ENCODE data around the gene PTPRT. TPM values are rescaled to one million over a fixed set of nuclear protein-coding genes. Genes with fewer than 3 reads are reported as not detected.

PTPRT gene
- total RNA-seq, 1 donor from 2014 or later: not detected

GRCh38 chr20:42507874-42508273 is 681.8 kb downstream of the PTPRT start:
- intact Hi-C loops (cut with micrococcal nuclease): no loop called here
- H3K27me3 Mint-ChIP-seq (ENCODE audit: low read depth): no peaks in the 10 kb centered on the region
- DNase-seq (ENCODE audit: low spot score): no peak

GRCh38 chr20:42506397-42506796 is 683.3 kb downstream of the PTPRT start:
- Mint-ChIP-seq H3K27ac (no peak overlapping the region), H3K4me1 (ENCODE audit: low read depth) (no peaks in the 10 kb centered on the region), H3K27me3 (ENCODE audit: low read depth) (no peaks in the 10 kb centered on the region), H3K36me3 (ENCODE audit: low read depth) (no peaks in the 10 kb centered on the region), H3K9me3 (peaks cover 4% of the 10 kb centered on the region), H3K4me3 (ENCODE audit: low read depth) (no peak overlapping the region)
- intact Hi-C loops (cut with micrococcal nuclease): no loop called here
- DNase-seq (ENCODE audit: low spot score): no peak

More at GRCh38 chr20:42507874-42508273, 681.8 kb downstream of the PTPRT start:
- Mint-ChIP-seq H3K9me3 (peaks cover 4% of the 10 kb centered on the region), H3K27ac (no peak overlapping the region), H3K36me3 (ENCODE audit: low read depth) (no peaks in the 10 kb centered on the region), H3K4me1 (ENCODE audit: low read depth) (no peaks in the 10 kb centered on the region), H3K4me3 (ENCODE audit: low read depth) (no peak overlapping the region)

DNA sequence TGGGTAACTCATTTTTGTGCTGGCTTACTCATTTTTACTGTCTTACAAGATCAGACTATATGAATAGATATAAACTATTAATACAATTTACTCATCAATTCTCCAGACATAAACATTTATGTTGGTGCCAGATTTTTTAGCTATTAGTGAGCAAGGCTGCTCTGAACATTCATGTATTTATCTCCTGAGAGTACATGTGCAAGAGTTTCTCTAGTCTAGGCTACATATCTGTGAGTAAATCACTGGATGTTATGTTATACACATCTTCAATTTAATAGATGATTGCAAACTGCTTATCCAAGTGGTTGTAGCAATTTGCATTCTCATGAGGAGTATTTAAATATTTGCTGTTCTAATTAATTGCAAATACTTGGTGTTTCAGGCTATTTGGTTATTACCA is 687.1 kb downstream of the PTPRT start:
- DNase-seq (ENCODE audit: low spot score): no peak
- Mint-ChIP-seq H3K27ac (no peak overlapping the region), H3K4me1 (ENCODE audit: low read depth) (no peaks in the 10 kb centered on the region), H3K27me3 (ENCODE audit: low read depth) (no peaks in the 10 kb centered on the region), H3K36me3 (ENCODE audit: low read depth) (no peaks in the 10 kb centered on the region), H3K4me3 (ENCODE audit: low read depth) (no peak overlapping the region), H3K9me3 (peaks cover 4% of the 10 kb centered on the region)
- intact Hi-C loops (cut with micrococcal nuclease): no loop called here

GRCh38 chr20:42496595-42496994 is 693.1 kb downstream of the PTPRT start:
- no peaks in the 10 kb centered on the region for H3K9me3 Mint-ChIP-seq
- H3K27me3 Mint-ChIP-seq (ENCODE audit: low read depth): no peaks in the 10 kb centered on the region
- H3K27ac Mint-ChIP-seq: no peak overlapping the region
- intact Hi-C loops (cut with micrococcal nuclease): no loop called here
- no peak overlapping the region for H3K4me3 Mint-ChIP-seq (ENCODE audit: low read depth)
- H3K36me3 Mint-ChIP-seq (ENCODE audit: low read depth): no peaks in the 10 kb centered on the region
- H3K4me1 Mint-ChIP-seq (ENCODE audit: low read depth): no peaks in the 10 kb centered on the region
- no peak for DNase-seq (ENCODE audit: low spot score)

GRCh38 chr20:42494290-42494689 is 695.4 kb downstream of the PTPRT start:
- no peak overlapping the region for H3K4me3 Mint-ChIP-seq (ENCODE audit: low read depth)
- intact Hi-C loops (cut with micrococcal nuclease): no loop called here
- no peak overlapping the region for H3K27ac Mint-ChIP-seq
- no peaks in the 10 kb centered on the region for H3K36me3 Mint-ChIP-seq (ENCODE audit: low read depth)
- H3K4me1 Mint-ChIP-seq (ENCODE audit: low read depth): no peaks in the 10 kb centered on the region
- no peaks in the 10 kb centered on the region for H3K27me3 Mint-ChIP-seq (ENCODE audit: low read depth)
- no peak for DNase-seq (ENCODE audit: low spot score)
- H3K9me3 Mint-ChIP-seq: no peaks in the 10 kb centered on the region

DNA sequence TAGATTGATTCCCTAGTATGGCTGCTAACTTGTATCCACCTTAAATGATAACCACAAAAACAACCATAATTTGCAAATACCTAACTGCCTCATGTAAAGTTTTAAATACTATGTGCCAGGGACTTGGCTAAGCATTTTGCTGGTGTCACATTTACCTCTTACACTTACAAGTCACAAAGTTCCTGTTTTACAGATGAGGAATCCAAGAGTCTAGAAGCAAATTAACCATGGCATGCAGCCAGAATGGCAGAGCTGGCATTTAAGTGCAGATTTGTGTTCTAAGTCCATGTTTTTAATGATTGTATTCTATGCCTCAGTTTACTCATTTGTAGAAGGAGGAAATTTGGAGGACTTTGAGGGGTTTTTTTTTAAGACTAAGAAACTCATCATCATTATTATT is 696.7 kb downstream of the PTPRT start:
- intact Hi-C loops (cut with micrococcal nuclease): no loop called here
- DNase-seq (ENCODE audit: low spot score): no peak
- no peak overlapping the region for H3K4me3 Mint-ChIP-seq (ENCODE audit: low read depth)
- H3K27me3 Mint-ChIP-seq (ENCODE audit: low read depth): no peaks in the 10 kb centered on the region
- no peaks in the 10 kb centered on the region for H3K4me1 Mint-ChIP-seq (ENCODE audit: low read depth)
- no peaks in the 10 kb centered on the region for H3K9me3 Mint-ChIP-seq
- H3K27ac Mint-ChIP-seq: no peak overlapping the region
- no peaks in the 10 kb centered on the region for H3K36me3 Mint-ChIP-seq (ENCODE audit: low read depth)

- intact Hi-C loops (cut with micrococcal nuclease): no loop called here
- H3K27me3 Mint-ChIP-seq (ENCODE audit: low read depth): no peaks in the 10 kb centered on the region
- H3K9me3 Mint-ChIP-seq: no peaks in the 10 kb centered on the region
- no peak overlapping the region for H3K27ac Mint-ChIP-seq
- no peaks in the 10 kb centered on the region for H3K4me1 Mint-ChIP-seq (ENCODE audit: low read depth)
- no peaks in the 10 kb centered on the region for H3K36me3 Mint-ChIP-seq (ENCODE audit: low read depth)
- DNase-seq (ENCODE audit: low spot score): no peak
- no peak overlapping the region for H3K4me3 Mint-ChIP-seq (ENCODE audit: low read depth)
Observed at GRCh38 chr20:42492290-42492689, 697.4 kb downstream of the PTPRT start.

- no peak overlapping the region for H3K4me3 Mint-ChIP-seq (ENCODE audit: low read depth)
- H3K36me3 Mint-ChIP-seq (ENCODE audit: low read depth): no peaks in the 10 kb centered on the region
Observed at GRCh38 chr20:42485556-42485955, 704.1 kb downstream of the PTPRT start.

DNA sequence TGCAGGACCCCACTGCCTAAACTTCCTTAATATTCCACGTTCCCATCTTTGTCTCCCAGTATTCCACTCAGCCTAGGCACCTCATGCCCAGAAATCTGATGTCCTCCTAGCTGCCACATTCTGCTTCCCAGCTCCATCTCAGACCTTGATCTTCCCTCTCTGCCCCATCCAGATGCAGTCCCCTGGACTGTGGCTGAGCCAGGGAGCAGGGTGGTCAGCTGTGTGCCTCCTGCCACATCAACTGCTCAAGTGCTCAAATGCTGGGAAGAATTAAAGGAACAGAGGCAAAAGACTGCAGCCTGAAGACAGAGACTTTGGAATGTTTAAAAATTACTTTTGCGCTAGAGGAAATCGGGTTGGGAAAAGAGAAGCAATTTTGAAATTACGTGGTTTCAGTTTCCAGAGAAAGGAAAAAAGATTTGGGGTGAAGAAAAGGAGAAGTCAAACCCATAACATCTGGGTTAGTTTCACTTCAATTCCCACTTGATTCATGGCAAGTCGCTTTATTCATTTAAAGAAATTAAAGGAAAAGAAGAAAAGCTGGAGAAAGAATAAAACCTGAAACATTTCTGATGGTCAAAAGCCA is 704.8 kb downstream of the PTPRT start:
- Mint-ChIP-seq H3K4me3 (ENCODE audit: low read depth) (no peak overlapping the region), H3K9me3 (no peaks in the 10 kb centered on the region), H3K27me3 (ENCODE audit: low read depth) (no peaks in the 10 kb centered on the region), H3K27ac (no peak overlapping the region), H3K36me3 (ENCODE audit: low read depth) (no peaks in the 10 kb centered on the region), H3K4me1 (ENCODE audit: low read depth) (no peaks in the 10 kb centered on the region)
- intact Hi-C loops (cut with micrococcal nuclease): no loop called here
- DNase-seq (ENCODE audit: low spot score): no peak

More at GRCh38 chr20:42485556-42485955, 704.1 kb downstream of the PTPRT start:
- no peak for DNase-seq (ENCODE audit: low spot score)
- intact Hi-C loops (cut with micrococcal nuclease): no loop called here
- H3K4me1 Mint-ChIP-seq (ENCODE audit: low read depth): no peaks in the 10 kb centered on the region
- no peaks in the 10 kb centered on the region for H3K27me3 Mint-ChIP-seq (ENCODE audit: low read depth)
- no peaks in the 10 kb centered on the region for H3K9me3 Mint-ChIP-seq
- no peak overlapping the region for H3K27ac Mint-ChIP-seq

GRCh38 chr20:42484335-42484734 is 705.4 kb downstream of the PTPRT start:
- Mint-ChIP-seq H3K27ac (no peak overlapping the region), H3K4me3 (ENCODE audit: low read depth) (no peak overlapping the region), H3K9me3 (no peaks in the 10 kb centered on the region), H3K27me3 (ENCODE audit: low read depth) (no peaks in the 10 kb centered on the region), H3K4me1 (ENCODE audit: low read depth) (no peaks in the 10 kb centered on the region), H3K36me3 (ENCODE audit: low read depth) (no peaks in the 10 kb centered on the region)
- intact Hi-C loops (cut with micrococcal nuclease): no loop called here
- DNase-seq (ENCODE audit: low spot score): no peak

- Mint-ChIP-seq H3K27me3 (ENCODE audit: low read depth) (no peaks in the 10 kb centered on the region), H3K27ac (no peak overlapping the region), H3K36me3 (ENCODE audit: low read depth) (no peaks in the 10 kb centered on the region), H3K4me1 (ENCODE audit: low read depth) (no peaks in the 10 kb centered on the region), H3K4me3 (ENCODE audit: low read depth) (no peak overlapping the region), H3K9me3 (no peaks in the 10 kb centered on the region)
- intact Hi-C loops (cut with micrococcal nuclease): no loop called here
- DNase-seq (ENCODE audit: low spot score): no peak
Observed at GRCh38 chr20:42483730-42484303, 705.9 kb downstream of the PTPRT start.

GRCh38 chr20:42482808-42483207 is 706.9 kb downstream of the PTPRT start:
- intact Hi-C loops (cut with micrococcal nuclease): no loop called here
- DNase-seq (ENCODE audit: low spot score): no peak
- H3K4me1 Mint-ChIP-seq (ENCODE audit: low read depth): no peaks in the 10 kb centered on the region
- H3K9me3 Mint-ChIP-seq: no peaks in the 10 kb centered on the region
- H3K4me3 Mint-ChIP-seq (ENCODE audit: low read depth): no peak overlapping the region
- no peaks in the 10 kb centered on the region for H3K36me3 Mint-ChIP-seq (ENCODE audit: low read depth)
- H3K27me3 Mint-ChIP-seq (ENCODE audit: low read depth): no peaks in the 10 kb centered on the region
- no peak overlapping the region for H3K27ac Mint-ChIP-seq

GRCh38 chr20:42475773-42476172 is 713.9 kb downstream of the PTPRT start:
- no peak for DNase-seq (ENCODE audit: low spot score)
- intact Hi-C loops (cut with micrococcal nuclease): no loop called here
- no peak overlapping the region for H3K27ac Mint-ChIP-seq
- H3K27me3 Mint-ChIP-seq (ENCODE audit: low read depth): no peaks in the 10 kb centered on the region
- H3K4me1 Mint-ChIP-seq (ENCODE audit: low read depth): no peaks in the 10 kb centered on the region
- H3K9me3 Mint-ChIP-seq: no peaks in the 10 kb centered on the region
- no peak overlapping the region for H3K4me3 Mint-ChIP-seq (ENCODE audit: low read depth)
- H3K36me3 Mint-ChIP-seq (ENCODE audit: low read depth): no peaks in the 10 kb centered on the region

DNA sequence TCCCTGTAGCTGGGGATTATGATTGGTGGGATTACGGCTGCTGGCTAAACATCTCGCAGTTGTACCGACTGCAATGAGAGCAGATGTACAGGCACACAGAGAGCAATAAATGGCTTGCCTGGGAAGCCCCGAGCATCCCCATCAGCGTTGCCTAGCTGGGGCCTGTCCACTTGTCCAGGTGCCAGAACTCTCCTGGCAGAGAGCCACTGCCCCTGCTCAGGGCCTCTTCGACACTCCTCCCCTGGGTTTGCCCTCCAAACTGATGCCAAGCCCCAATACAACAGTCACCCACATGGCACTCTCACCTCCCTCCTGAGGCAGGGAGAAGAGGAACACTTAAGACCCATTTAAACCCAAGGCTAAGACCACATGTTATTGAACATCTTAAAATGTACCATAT is 715.1 kb downstream of the PTPRT start:
- intact Hi-C loops (cut with micrococcal nuclease): no loop called here
- no peaks in the 10 kb centered on the region for H3K4me1 Mint-ChIP-seq (ENCODE audit: low read depth)
- H3K27me3 Mint-ChIP-seq (ENCODE audit: low read depth): no peaks in the 10 kb centered on the region
- H3K36me3 Mint-ChIP-seq (ENCODE audit: low read depth): no peaks in the 10 kb centered on the region
- H3K4me3 Mint-ChIP-seq (ENCODE audit: low read depth): no peak overlapping the region
- no peak for DNase-seq (ENCODE audit: low spot score)
- H3K27ac Mint-ChIP-seq: no peak overlapping the region
- peaks cover 2% of the 10 kb centered on the region for H3K9me3 Mint-ChIP-seq
